Neural crest cell (in vitro differentiated cells): ENCODE data around the gene MYO3A. TPM values are rescaled to one million over a fixed set of nuclear protein-coding genes. Genes with fewer than 3 reads are reported as not detected.

ENCODE experiments used
- DNase-seq: peaks from one replicate; pipeline ENCODE4 v3.0.0; 2021; ENCODE audit warnings: low read depth, mixed read lengths, low spot score
- H3K27ac Mint-ChIP-seq: one replicate; pipeline ENCODE4 v1.8.0; 2021; ENCODE audit warnings: mild to moderate bottlenecking, mixed read lengths; ENCODE audit not compliant: unreplicated experiment
- H3K27me3 Mint-ChIP-seq: 2 replicates; pipeline ENCODE4 v1.8.0; 2021; ENCODE audit warnings: low read depth, mild to moderate bottlenecking, mixed read lengths
- H3K36me3 Mint-ChIP-seq: 2 replicates; pipeline ENCODE4 v1.8.0; 2021; ENCODE audit warnings: low read depth, mild to moderate bottlenecking, mixed read lengths
- H3K4me1 Mint-ChIP-seq: 2 replicates; pipeline ENCODE4 v1.8.0; 2021; ENCODE audit warnings: mixed read lengths
- H3K4me3 Mint-ChIP-seq: one replicate; pipeline ENCODE4 v1.8.0; 2021; ENCODE audit warnings: mild to moderate bottlenecking, mixed read lengths
- H3K9me3 Mint-ChIP-seq: 2 replicates; pipeline ENCODE4 v1.8.0; 2021; ENCODE audit warnings: mixed read lengths
- CTCF ChIP-seq: fragments of 200-600 bp; sonication (generic); conservative IDR thresholded peaks from 2 replicates; pipeline ENCODE4 v1.5.0; 2021; ENCODE audit warnings: antibody characterized with exemption, mild to moderate bottlenecking
- total RNA-seq: library from RNA; stranded (reverse); gene quantifications from 2 replicates; pipeline ENCODE4 v1.2.1, GENCODE V29; 2021

MYO3A gene
- total RNA-seq, 1 donor from 2014 or later = 1.4 TPM

- H3K27me3 Mint-ChIP-seq = no peaks in the 10 kb centered on the region
- peaks cover 8% of the 10 kb centered on the region for H3K9me3 Mint-ChIP-seq
- TF ChIP-seq CTCF = no peak
- no peaks in the 10 kb centered on the region for H3K4me1 Mint-ChIP-seq
- peaks cover 4% of the 10 kb centered on the region for H3K36me3 Mint-ChIP-seq
- no peak overlapping the region for H3K27ac Mint-ChIP-seq
- no peak overlapping the region for H3K4me3 Mint-ChIP-seq
- no peak for DNase-seq
These were observed 44.7 kb downstream of the MYO3A start for GRCh38 chr10:25978771-25979170.

GRCh38 chr10:25982107-25982506, 48.1 kb downstream of the MYO3A start:
- H3K36me3 Mint-ChIP-seq = peaks cover 4% of the 10 kb centered on the region
- no peak overlapping the region for H3K4me3 Mint-ChIP-seq
- peaks cover 8% of the 10 kb centered on the region for H3K9me3 Mint-ChIP-seq
- H3K27ac Mint-ChIP-seq = peak overlapping the region; percentile 58
- no peak for TF ChIP-seq CTCF
- no peaks in the 10 kb centered on the region for H3K4me1 Mint-ChIP-seq
- no peak for DNase-seq
- H3K27me3 Mint-ChIP-seq = peaks cover 2% of the 10 kb centered on the region

- H3K4me3 Mint-ChIP-seq = no peak overlapping the region
- H3K27ac Mint-ChIP-seq = no peak overlapping the region
- peaks cover 2% of the 10 kb centered on the region for H3K27me3 Mint-ChIP-seq
- no peak for TF ChIP-seq CTCF
- no peak for DNase-seq
- H3K9me3 Mint-ChIP-seq = peaks cover 4% of the 10 kb centered on the region
- no peaks in the 10 kb centered on the region for H3K36me3 Mint-ChIP-seq
- no peaks in the 10 kb centered on the region for H3K4me1 Mint-ChIP-seq
These were observed 54.6 kb downstream of the MYO3A start for GRCh38 chr10:25988583-25988982.

- no peaks in the 10 kb centered on the region for H3K36me3 Mint-ChIP-seq
- no peak for TF ChIP-seq CTCF
- peaks cover 4% of the 10 kb centered on the region for H3K9me3 Mint-ChIP-seq
- H3K4me1 Mint-ChIP-seq = no peaks in the 10 kb centered on the region
- no peak overlapping the region for H3K27ac Mint-ChIP-seq
- DNase-seq = no peak
- no peak overlapping the region for H3K4me3 Mint-ChIP-seq
- H3K27me3 Mint-ChIP-seq = peaks cover 5% of the 10 kb centered on the region
These were observed 55.9 kb downstream of the MYO3A start for GRCh38 chr10:25989951-25990350.

- no peaks in the 10 kb centered on the region for H3K9me3 Mint-ChIP-seq
These were observed 65.4 kb downstream of the MYO3A start for GRCh38 chr10:25999295-25999981.

More at GRCh38 chr10:25999295-25999981, 65.4 kb downstream of the MYO3A start:
- no peak for DNase-seq
- H3K27ac Mint-ChIP-seq = no peak overlapping the region
- TF ChIP-seq CTCF = no peak
- H3K4me1 Mint-ChIP-seq = no peaks in the 10 kb centered on the region
- peaks cover 17% of the 10 kb centered on the region for H3K27me3 Mint-ChIP-seq
- H3K36me3 Mint-ChIP-seq = no peaks in the 10 kb centered on the region
- no peak overlapping the region for H3K4me3 Mint-ChIP-seq
